ENCODE data around the gene PPP1R12A.
A peak's percentile ranks its signal among the peaks of the same experiment; 100 is the strongest.

Gene PPP1R12A

DNA sequence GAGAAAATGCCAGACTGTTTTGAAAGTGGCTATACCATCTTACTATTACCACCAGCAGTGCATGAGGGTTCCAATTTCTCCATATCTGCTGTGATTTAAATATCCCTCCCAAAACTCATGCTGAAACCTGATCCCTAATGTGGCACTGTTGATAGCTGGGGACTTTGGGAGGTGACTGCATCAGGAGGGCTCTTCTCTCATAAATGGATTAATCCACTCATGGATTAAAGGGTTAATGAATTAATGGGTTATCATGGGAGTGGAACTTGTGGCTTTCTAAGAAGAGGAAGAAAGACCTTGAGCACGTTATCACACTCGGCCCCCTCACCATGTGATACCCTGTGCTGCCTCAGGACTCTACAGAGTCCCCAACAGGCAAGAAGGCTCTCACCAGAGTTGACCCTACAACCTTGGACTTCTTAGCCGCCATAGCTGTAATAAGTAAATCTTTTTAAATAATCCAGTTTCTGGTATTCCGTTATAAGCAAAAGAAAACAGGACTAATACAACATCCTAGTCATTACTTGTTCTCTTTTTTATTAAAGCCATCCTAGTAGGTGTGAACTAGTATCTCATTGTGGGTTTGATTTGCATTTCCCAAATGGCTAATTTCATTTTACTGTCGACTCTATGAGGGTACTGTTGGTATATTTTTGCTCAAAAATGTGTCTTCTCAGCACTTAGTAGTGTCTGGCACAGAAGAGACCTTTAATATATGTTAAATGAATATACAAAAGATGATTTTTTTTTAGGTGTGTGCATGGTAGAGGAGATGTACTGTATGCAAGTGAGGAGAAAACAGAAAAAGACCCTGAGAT lies 14.3 kb downstream of the PPP1R12A start (continued):
- TF ChIP-seq PRDM10 (tag by site-specific recombination; IDR thresholded peaks at IDR 0.05) (peak; percentile 68), ZNF701 (tag by site-specific recombination; IDR thresholded peaks at IDR 0.05) (no peak), ZNF768 (tag by site-specific recombination; IDR thresholded peaks at IDR 0.05) (no peak)

DNA sequence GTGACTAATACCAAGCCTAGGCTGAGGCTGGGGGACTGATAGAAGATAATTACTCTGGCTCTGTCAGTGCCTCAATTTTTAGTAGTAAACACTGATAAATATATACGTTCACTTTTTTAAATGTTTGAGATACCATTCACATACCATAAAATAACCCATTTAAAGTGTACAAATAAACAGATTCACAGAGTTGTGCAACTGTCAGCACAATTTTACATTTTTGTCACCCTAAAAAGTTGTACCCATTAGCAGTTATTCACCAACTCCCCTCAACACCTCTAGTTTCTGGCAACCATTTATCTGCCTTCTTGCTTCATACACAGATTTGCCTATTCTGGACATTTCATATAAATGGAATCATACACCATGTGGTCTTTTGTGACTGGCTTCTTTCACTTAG lies 15.1 kb downstream of the PPP1R12A start:
- Histone ChIP-seq H3K27ac (ENCODE audit: extremely low read depth, low read depth, low read length) (no peak overlapping the region), H3K4me3 (ENCODE audit: low read depth, low read length) (no peak overlapping the region), H3K4me1 (ENCODE audit: control insufficient read depth, insufficient read depth, low read length) (no peaks in the 10 kb centered on the region), H3K36me3 (ENCODE audit: control insufficient read depth in 2 of 2, insufficient read depth in 1 of 2, low read length in 2 of 2) (no peaks in the 10 kb centered on the region), H3K9me3 (ENCODE audit: control insufficient read depth, insufficient read depth, low read depth, low read length) (no peaks in the 10 kb centered on the region)
- CTCF ChIA-PET, result no interaction called here
- TF ChIP-seq ELK4 (IDR thresholded peaks at IDR 0.05; ENCODE audit: borderline replicate concordance, low read depth, low read length) (no peak), ZNF184 (tag by site-specific recombination; IDR thresholded peaks at IDR 0.05) (no peak), ZNF629 (tag by site-specific recombination; IDR thresholded peaks at IDR 0.05) (no peak), ZNF514 (tag by site-specific recombination; IDR thresholded peaks at IDR 0.05) (no peak), ZNF121 (tag by site-specific recombination; IDR thresholded peaks at IDR 0.05) (no peak), ZNF561 (tag by site-specific recombination; IDR thresholded peaks at IDR 0.05; ENCODE audit: borderline replicate concordance) (no peak), ZNF76 (tag by site-specific recombination; IDR thresholded peaks at IDR 0.05; ENCODE audit: borderline replicate concordance, low read depth) (no peak), ZBTB10 (tag by site-specific recombination; IDR thresholded peaks at IDR 0.05) (no peak)
- TF ChIP-seq, protein P1, sequence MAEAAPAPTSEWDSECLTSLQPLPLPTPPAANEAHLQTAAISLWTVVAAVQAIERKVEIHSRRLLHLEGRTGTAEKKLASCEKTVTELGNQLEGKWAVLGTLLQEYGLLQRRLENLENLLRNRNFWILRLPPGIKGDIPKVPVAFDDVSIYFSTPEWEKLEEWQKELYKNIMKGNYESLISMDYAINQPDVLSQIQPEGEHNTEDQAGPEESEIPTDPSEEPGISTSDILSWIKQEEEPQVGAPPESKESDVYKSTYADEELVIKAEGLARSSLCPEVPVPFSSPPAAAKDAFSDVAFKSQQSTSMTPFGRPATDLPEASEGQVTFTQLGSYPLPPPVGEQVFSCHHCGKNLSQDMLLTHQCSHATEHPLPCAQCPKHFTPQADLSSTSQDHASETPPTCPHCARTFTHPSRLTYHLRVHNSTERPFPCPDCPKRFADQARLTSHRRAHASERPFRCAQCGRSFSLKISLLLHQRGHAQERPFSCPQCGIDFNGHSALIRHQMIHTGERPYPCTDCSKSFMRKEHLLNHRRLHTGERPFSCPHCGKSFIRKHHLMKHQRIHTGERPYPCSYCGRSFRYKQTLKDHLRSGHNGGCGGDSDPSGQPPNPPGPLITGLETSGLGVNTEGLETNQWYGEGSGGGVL (tag by site-specific recombination; IDR thresholded peaks at IDR 0.05), result no peak
- POLR2A ChIA-PET, result interaction anchor here (1.5 kb wide), 1 partner anchor 16 kb away, joined by 4 read pairs; the partner anchor contains the start of gene PPP1R12A

- TF ChIP-seq KLF8 (tag by site-specific recombination; IDR thresholded peaks at IDR 0.05) (no peak), YY1 (tag by site-specific recombination; IDR thresholded peaks at IDR 0.05) (no peak), ZNF148 (tag by site-specific recombination; IDR thresholded peaks at IDR 0.05; ENCODE audit: borderline replicate concordance) (no peak)
- H3K36me3 ChIP-seq (ENCODE audit: control insufficient read depth in 2 of 2, insufficient read depth in 1 of 2, low read length in 2 of 2), result no peaks in the 10 kb centered on the region
- H3K9me3 ChIP-seq (ENCODE audit: control insufficient read depth, insufficient read depth, low read depth, low read length), result no peaks in the 10 kb centered on the region
- no peak overlapping the region for H3K27ac ChIP-seq (ENCODE audit: extremely low read depth, low read depth, low read length)
- H3K4me3 ChIP-seq (ENCODE audit: low read depth, low read length), result no peak overlapping the region
- H3K4me1 ChIP-seq (ENCODE audit: control insufficient read depth, insufficient read depth, low read length), result no peaks in the 10 kb centered on the region
- CTCF ChIA-PET, result interaction anchor here (0.7 kb wide), 2 partner anchors 39 to 177 kb away, joined by 3 to 4 read pairs; no protein-coding TSS in a partner anchor
- POLR2A ChIA-PET, result no interaction called here
Observed at GRCh38 chr12:79916826-79917225, 18.1 kb downstream of the PPP1R12A start.
